Measurements from ENCODE around the gene HMG20A. TPM values are rescaled to one million over a fixed set of nuclear protein-coding genes. Genes with fewer than 3 reads are reported as not detected.
"Not testable (repeated sequence)": the region's sequence is repeated elsewhere in the genome, so short reads cannot be mapped to it uniquely, and the experiment has no call there.

The HMG20A gene
- total RNA-seq, 2 experiments from 2014 or later: 41.2 to 47.1 TPM

- H3K27me3 Mint-ChIP-seq: no peaks in the 10 kb centered on the region
- DNase-seq: no peak
- peaks cover 50% of the 10 kb centered on the region for H3K36me3 Mint-ChIP-seq
- H3K4me1 Mint-ChIP-seq: peaks cover 11% of the 10 kb centered on the region
- H3K4me3 Mint-ChIP-seq: no peak overlapping the region
- H3K9me3 Mint-ChIP-seq: peaks cover 41% of the 10 kb centered on the region
- H3K27ac Mint-ChIP-seq: no peak overlapping the region
Observed at GRCh38 chr15:77395013-77395774, 25.5 kb upstream of the HMG20A start.

GRCh38 chr15:77396692-77397091, 24.0 kb upstream of the HMG20A start:
- H3K4me3 Mint-ChIP-seq: no peak overlapping the region
- H3K36me3 Mint-ChIP-seq: peaks cover 56% of the 10 kb centered on the region
- H3K9me3 Mint-ChIP-seq: peaks cover 44% of the 10 kb centered on the region
- H3K4me1 Mint-ChIP-seq: peaks cover 15% of the 10 kb centered on the region
- DNase-seq: no peak
- H3K27me3 Mint-ChIP-seq: no peaks in the 10 kb centered on the region
- no peak overlapping the region for H3K27ac Mint-ChIP-seq

GRCh38 chr15:77398927-77399326, 21.8 kb upstream of the HMG20A start:
- H3K4me1 Mint-ChIP-seq: peaks cover 29% of the 10 kb centered on the region
- no peak overlapping the region for H3K4me3 Mint-ChIP-seq
- H3K9me3 Mint-ChIP-seq: peaks cover 44% of the 10 kb centered on the region
- H3K36me3 Mint-ChIP-seq: peaks cover 49% of the 10 kb centered on the region
- no peak for DNase-seq
- no peak overlapping the region for H3K27ac Mint-ChIP-seq
- H3K27me3 Mint-ChIP-seq: no peaks in the 10 kb centered on the region

- no peak for DNase-seq
- Mint-ChIP-seq H3K4me3 (no peak overlapping the region), H3K4me1 (peaks cover 32% of the 10 kb centered on the region), H3K27me3 (no peaks in the 10 kb centered on the region), H3K9me3 (peaks cover 41% of the 10 kb centered on the region), H3K27ac (no peak overlapping the region), H3K36me3 (peaks cover 42% of the 10 kb centered on the region)
Observed at GRCh38 chr15:77400258-77400657, 20.4 kb upstream of the HMG20A start.

GRCh38 chr15:77402740-77403379, 17.8 kb upstream of the HMG20A start:
- H3K4me3 Mint-ChIP-seq: peak overlapping the region; percentile 14
- H3K9me3 Mint-ChIP-seq: peaks cover 24% of the 10 kb centered on the region
- no peaks in the 10 kb centered on the region for H3K27me3 Mint-ChIP-seq
- H3K27ac Mint-ChIP-seq: peak overlapping the region; percentile 81
- H3K4me1 Mint-ChIP-seq: peaks cover 51% of the 10 kb centered on the region
- peaks cover 33% of the 10 kb centered on the region for H3K36me3 Mint-ChIP-seq
- no peak for DNase-seq

- Mint-ChIP-seq H3K4me3 (peak overlapping the region; percentile 11), H3K4me1 (peaks cover 68% of the 10 kb centered on the region), H3K27ac (peak overlapping the region; percentile 38), H3K36me3 (peaks cover 15% of the 10 kb centered on the region)
- not testable (repeated sequence) for DNase-seq, H3K9me3 Mint-ChIP-seq, H3K27me3 Mint-ChIP-seq
Observed at GRCh38 chr15:77406173-77406759, 14.4 kb upstream of the HMG20A start.

- H3K4me1 Mint-ChIP-seq: peaks cover 64% of the 10 kb centered on the region
- H3K4me3 Mint-ChIP-seq: no peak overlapping the region
- no peaks in the 10 kb centered on the region for H3K27me3 Mint-ChIP-seq
- peaks cover 14% of the 10 kb centered on the region for H3K36me3 Mint-ChIP-seq
- H3K9me3 Mint-ChIP-seq: no peaks in the 10 kb centered on the region
- DNase-seq: no peak
- no peak overlapping the region for H3K27ac Mint-ChIP-seq
Observed at GRCh38 chr15:77406846-77407245, 13.8 kb upstream of the HMG20A start.

GRCh38 chr15:77409259-77410156, 11.2 kb upstream of the HMG20A start:
- Mint-ChIP-seq H3K4me1 (peaks cover 48% of the 10 kb centered on the region), H3K4me3 (peak overlapping the region; percentile 66)

GRCh38 chr15:77410157-77410500, 10.6 kb upstream of the HMG20A start:
- Mint-ChIP-seq H3K4me1 (peaks cover 50% of the 10 kb centered on the region), H3K4me3 (peak overlapping the region; percentile 66), H3K36me3 (peaks cover 16% of the 10 kb centered on the region), H3K27ac (peak overlapping the region; percentile 78)
- H3K9me3 Mint-ChIP-seq, H3K27me3 Mint-ChIP-seq, DNase-seq: not testable (repeated sequence)

More at GRCh38 chr15:77409259-77410156, 11.2 kb upstream of the HMG20A start:
- Mint-ChIP-seq H3K36me3 (peaks cover 16% of the 10 kb centered on the region), H3K27ac (peak overlapping the region; percentile 78), H3K9me3 (no peaks in the 10 kb centered on the region), H3K27me3 (no peaks in the 10 kb centered on the region)
- DNase-seq: peak; percentile 7

GRCh38 chr15:77410701-77411618, 9.7 kb upstream of the HMG20A start:
- H3K36me3 Mint-ChIP-seq: peaks cover 16% of the 10 kb centered on the region
- H3K4me1 Mint-ChIP-seq: peaks cover 44% of the 10 kb centered on the region
- H3K27ac Mint-ChIP-seq: no peak overlapping the region
- H3K27me3 Mint-ChIP-seq: no peaks in the 10 kb centered on the region
- no peak overlapping the region for H3K4me3 Mint-ChIP-seq
- H3K9me3 Mint-ChIP-seq: no peaks in the 10 kb centered on the region
- DNase-seq: no peak

- no peaks in the 10 kb centered on the region for H3K27me3 Mint-ChIP-seq
- no peak overlapping the region for H3K27ac Mint-ChIP-seq
- no peaks in the 10 kb centered on the region for H3K9me3 Mint-ChIP-seq
- H3K4me3 Mint-ChIP-seq: no peak overlapping the region
- peaks cover 37% of the 10 kb centered on the region for H3K4me1 Mint-ChIP-seq
- DNase-seq: no peak
- peaks cover 15% of the 10 kb centered on the region for H3K36me3 Mint-ChIP-seq
Observed at GRCh38 chr15:77411619-77411976, 9.1 kb upstream of the HMG20A start.

- Mint-ChIP-seq H3K27ac (no peak overlapping the region), H3K9me3 (no peaks in the 10 kb centered on the region), H3K27me3 (no peaks in the 10 kb centered on the region), H3K36me3 (peaks cover 7% of the 10 kb centered on the region), H3K4me1 (peaks cover 36% of the 10 kb centered on the region), H3K4me3 (no peak overlapping the region)
- DNase-seq: no peak
Observed at GRCh38 chr15:77412972-77413698, 7.6 kb upstream of the HMG20A start.

- H3K36me3 Mint-ChIP-seq: peaks cover 7% of the 10 kb centered on the region
- no peak for DNase-seq
- H3K27ac Mint-ChIP-seq: no peak overlapping the region
- H3K4me3 Mint-ChIP-seq: no peak overlapping the region
- no peaks in the 10 kb centered on the region for H3K9me3 Mint-ChIP-seq
- H3K27me3 Mint-ChIP-seq: no peaks in the 10 kb centered on the region
- H3K4me1 Mint-ChIP-seq: peaks cover 42% of the 10 kb centered on the region
Observed at GRCh38 chr15:77413699-77414349, 6.9 kb upstream of the HMG20A start.
